GM21360 (cell line): ENCODE results near the gene SECTM1.

Source experiments
- ATAC-seq: cut with Tn5 transposase; IDR thresholded peaks from one replicate; pipeline ENCODE4 v1.9.1; 2021; ENCODE audit warnings: mild to moderate bottlenecking, moderate library complexity; ENCODE audit not compliant: unreplicated experiment

SECTM1 gene

GRCh38 chr17:82317394-82318168 lies 16.0 kb downstream of the SECTM1 start, which contains the start of gene CD7:
TSS of gene CD7 (minus strand) at chr17:82317608. CDS start at chr17:82317495, 113 bp downstream.
- no peak for ATAC-seq

GRCh38 chr17:82316651-82317393 lies 16.7 kb downstream of the SECTM1 start:
- ATAC-seq, result no peak

GRCh38 chr17:82315703-82316358 lies 17.7 kb downstream of the SECTM1 start:
- ATAC-seq, result no peak

GRCh38 chr17:82314727-82315605 lies 18.6 kb downstream of the SECTM1 start:
- no peak for ATAC-seq

- no peak for ATAC-seq
These were observed 19.4 kb downstream of the SECTM1 start for GRCh38 chr17:82314012-82314726.

GRCh38 chr17:82313195-82314011 lies 20.2 kb downstream of the SECTM1 start:
- ATAC-seq, result no peak

- ATAC-seq, result no peak
These were observed 21.6 kb downstream of the SECTM1 start for GRCh38 chr17:82311971-82312370.

- ATAC-seq, result no peak
These were observed 22.7 kb downstream of the SECTM1 start for GRCh38 chr17:82310877-82311276.

- no peak for ATAC-seq
These were observed 23.7 kb downstream of the SECTM1 start for GRCh38 chr17:82309656-82310570.

- no peak for ATAC-seq
These were observed 27.8 kb downstream of the SECTM1 start for GRCh38 chr17:82305727-82306300.

- no peak for ATAC-seq
These were observed 28.5 kb downstream of the SECTM1 start for GRCh38 chr17:82304826-82305726.

- ATAC-seq, result no peak
These were observed 29.4 kb downstream of the SECTM1 start for GRCh38 chr17:82303944-82304808.

GRCh38 chr17:82302991-82303943 lies 30.3 kb downstream of the SECTM1 start:
- ATAC-seq, result no peak

- ATAC-seq, result no peak
These were observed 31.0 kb downstream of the SECTM1 start for GRCh38 chr17:82302568-82302963.
